CD1c-positive myeloid dendritic cell (primary cell): ENCODE measurements around the gene ITPKB.
A peak's percentile ranks its signal among the peaks of the same experiment; 100 is the strongest.
"Not testable (repeated sequence)": the region's sequence is repeated elsewhere in the genome, so short reads cannot be mapped to it uniquely, and the experiment has no call there.

Source experiments
- DNase-seq: peaks from one replicate; pipeline ENCODE4 v3.0.0-alpha.2; 2016; ENCODE audit errors: extremely low spot score

Gene ITPKB

GRCh38 chr1:226730836-226731235 lies 8.2 kb downstream of the ITPKB start:
- DNase-seq: no peak

DNA sequence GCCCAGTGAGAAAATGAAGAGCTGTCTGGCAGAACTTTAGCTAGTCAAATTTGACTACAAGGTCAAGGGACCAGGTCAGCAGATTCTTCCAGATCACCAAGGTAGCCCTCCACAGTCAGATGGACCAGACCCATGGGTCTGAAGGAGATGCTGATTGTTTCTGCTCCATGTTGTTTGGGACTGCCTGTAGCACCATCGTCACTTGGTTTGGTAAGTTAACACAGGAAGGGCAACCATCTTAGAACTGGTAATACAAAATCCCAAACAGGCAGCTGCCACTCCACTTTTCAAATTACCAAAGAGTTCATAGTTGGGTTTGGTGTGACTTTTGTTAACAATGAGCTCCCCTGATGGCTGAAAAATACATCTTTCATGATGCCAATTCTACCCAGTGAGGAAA lies 9.0 kb downstream of the ITPKB start:
- DNase-seq: no peak

- DNase-seq: no peak
Measured at GRCh38 chr1:226728448-226728847, 10.6 kb downstream of the ITPKB start.

DNA sequence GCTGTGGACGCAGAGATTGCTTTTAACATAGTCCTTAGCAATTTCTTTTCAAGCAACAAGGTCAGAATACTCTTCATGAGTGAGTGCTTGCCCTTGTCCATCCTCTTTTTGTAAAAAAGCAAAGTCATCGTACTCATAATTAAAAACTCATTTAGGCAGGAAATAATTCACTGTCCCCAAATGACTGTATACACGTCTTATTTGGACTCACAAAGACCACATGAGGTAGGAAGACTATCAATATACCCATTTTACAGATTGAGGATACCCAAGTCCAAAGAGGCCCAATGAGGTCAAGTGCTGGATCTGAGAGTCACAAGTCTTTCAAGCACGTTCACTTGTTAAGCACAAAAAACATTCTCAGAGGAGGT lies 13.2 kb downstream of the ITPKB start:
- no peak for DNase-seq

DNA sequence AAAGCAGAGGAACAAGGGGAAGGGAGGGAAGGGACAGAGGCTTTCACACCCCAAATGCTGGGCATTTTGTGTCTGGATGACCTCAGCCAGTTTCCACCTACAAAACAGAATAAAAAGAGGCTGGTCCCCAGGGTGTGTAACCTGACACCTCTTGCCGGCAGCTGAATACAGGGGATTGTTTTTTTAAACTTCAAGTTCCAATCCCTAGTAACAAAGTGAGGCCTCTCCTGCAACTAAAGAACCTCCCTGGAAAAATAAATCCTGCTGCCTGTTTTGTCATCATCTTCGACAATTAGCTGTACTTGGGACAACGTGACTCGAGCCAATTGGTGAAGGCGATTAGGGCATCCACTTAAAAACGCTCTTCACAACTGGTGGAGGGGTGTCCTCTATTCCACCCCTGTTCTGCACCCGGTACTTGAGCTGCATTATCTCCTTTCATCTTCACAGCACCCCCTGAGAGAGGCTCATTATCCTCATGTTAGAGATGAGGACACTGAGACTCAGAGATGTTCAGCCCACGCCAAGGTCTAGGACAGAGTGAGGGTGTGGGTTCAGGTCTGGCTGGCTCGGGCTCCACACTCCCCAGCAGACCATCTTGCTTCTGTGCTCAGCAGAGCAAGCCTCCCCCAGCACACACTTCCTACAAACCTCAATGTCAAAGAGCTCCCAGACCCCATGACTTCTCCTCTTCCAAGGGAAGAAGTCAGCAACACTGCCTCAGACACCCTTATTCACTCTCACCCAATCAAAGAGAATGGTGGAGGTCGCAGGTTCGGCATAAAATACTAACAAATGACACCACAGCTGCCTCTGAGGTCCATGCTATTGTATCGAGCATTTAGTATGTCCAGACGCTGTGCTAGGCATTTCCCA lies 15.2 kb downstream of the ITPKB start:
- DNase-seq: no peak

DNA sequence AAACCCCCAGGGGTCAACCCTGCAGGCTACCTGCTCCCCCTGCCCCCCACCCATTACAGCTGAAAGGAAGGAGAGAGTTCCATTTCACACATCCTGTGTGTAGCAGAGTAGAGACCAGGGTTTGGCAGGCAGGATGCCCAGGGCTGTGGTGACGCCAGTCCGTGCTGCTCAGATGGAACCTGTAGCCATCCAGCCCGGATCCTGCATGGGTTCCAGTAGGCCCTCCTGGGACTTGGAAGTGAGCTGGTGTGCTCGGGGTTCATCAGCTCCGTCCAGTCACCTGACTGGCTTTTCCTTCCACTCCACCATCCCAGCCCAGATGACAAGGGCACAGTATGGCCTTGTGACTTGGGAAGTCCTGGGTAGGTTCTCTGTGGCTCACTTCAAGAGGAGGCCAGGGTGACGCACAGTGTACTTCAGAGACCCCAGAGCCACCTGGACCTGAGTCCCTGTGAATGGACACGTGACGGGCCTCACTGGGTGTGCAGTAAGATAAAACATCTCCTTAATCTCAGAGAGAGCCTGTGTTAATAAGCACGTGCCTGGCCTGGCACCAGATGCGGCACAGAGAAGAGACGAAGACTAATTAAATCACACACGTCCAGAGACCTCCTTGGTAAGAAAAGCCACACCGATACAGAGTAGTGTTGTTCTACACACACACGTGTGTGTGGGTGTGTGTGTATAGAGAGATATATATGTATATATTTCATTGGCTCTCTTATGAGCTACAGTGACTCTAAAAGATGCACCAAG lies 16.0 kb downstream of the ITPKB start:
- DNase-seq: no peak

GRCh38 chr1:226722240-226722900 lies 16.7 kb downstream of the ITPKB start:
- DNase-seq: no peak

DNA sequence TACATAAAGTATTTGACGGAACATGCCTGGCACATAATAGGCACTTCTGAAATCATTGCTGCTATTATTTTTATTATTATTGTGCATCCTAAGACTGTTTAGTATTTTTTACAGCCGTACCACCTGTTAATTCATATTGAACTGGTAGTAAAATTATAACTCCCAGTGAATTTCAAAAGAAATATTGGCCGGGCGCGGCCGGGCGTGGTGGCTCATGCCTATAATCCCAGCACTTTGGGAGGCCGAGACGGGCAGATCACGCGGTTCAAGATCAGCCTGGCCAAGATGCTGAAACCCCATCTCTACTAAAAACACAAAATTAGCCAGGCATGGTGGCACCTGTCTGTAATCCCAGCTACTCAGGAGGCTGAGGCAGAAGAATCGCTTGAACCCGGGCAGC lies 18.5 kb downstream of the ITPKB start:
- DNase-seq: not testable (repeated sequence)

GRCh38 chr1:226719596-226720387 lies 19.3 kb downstream of the ITPKB start:
- no peak for DNase-seq

DNA sequence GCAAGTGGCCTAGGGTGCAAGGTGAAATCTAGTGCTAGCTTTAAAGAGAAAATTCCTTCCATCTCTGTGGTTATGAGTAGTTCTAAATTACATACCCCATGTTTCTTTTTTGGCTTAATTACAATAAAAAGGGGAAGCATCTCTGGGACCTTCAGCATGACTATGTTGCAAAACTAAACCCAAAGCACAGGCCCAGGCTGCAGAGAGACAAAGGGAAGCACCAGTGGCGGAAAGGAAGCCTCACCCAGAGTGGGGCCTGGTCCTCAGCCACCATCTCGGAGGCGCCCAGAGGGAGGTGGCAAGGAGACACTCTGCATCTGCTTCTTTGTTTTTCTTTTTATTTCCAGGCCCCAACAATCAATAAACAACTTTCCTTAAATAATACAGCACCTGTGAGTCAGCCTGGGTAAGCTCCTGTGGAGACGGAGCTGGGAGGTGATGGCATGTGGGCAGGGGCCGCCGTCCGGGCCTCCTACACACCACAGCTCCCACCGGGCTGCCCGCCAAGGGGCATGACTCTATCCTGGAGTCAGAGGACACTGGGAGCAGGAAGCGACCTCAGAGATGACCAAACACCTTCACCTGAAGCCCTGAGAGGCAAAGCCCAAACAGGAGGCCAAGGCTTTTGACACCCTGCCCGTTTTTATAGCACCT lies 21.7 kb downstream of the ITPKB start:
- peak; percentile 74 for DNase-seq

GRCh38 chr1:226716577-226716976 lies 22.5 kb downstream of the ITPKB start:
- DNase-seq: no peak

DNA sequence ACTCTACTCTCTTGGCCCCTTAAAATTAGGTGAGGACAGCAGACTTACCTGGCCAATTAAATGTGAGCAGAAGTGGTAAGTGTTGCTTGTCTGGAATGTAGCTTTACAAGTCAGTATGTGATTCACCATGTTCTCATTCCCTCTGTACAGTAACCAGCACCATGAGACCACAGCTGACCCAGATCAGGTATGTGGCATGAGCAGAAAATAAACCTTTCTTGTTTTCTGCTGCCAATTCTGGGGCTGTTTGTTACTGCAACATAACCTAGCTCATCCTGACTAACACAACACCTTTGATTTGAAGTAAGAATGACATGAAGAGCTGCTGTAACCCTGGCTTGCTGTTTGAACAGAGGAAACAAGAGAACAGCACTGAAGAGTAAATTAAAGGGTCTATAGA lies 24.9 kb downstream of the ITPKB start:
- DNase-seq: no peak

- no peak for DNase-seq
Measured at GRCh38 chr1:226712742-226713419, 26.2 kb downstream of the ITPKB start.

- no peak for DNase-seq
Measured at GRCh38 chr1:226711976-226712741, 26.9 kb downstream of the ITPKB start.

DNA sequence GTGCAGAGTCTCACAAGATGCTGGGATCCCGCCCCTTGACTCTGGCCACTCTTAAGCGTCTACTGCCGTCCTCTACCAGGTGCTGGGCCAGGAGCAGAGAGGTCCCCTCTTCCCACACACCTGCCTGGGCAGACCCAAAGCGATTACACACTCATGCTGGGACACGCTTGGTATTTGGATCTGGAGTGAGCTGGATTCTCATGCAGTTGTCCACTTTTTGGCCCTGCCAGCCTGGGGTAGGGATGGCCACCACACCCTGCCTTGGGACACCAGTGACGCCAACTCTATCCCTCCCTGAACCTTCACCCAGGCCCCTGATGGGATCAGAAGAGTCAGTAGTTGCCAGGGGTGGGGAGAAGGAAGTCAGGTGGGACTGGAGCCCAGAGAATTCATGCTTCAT lies 28.6 kb downstream of the ITPKB start:
- no peak for DNase-seq

DNA sequence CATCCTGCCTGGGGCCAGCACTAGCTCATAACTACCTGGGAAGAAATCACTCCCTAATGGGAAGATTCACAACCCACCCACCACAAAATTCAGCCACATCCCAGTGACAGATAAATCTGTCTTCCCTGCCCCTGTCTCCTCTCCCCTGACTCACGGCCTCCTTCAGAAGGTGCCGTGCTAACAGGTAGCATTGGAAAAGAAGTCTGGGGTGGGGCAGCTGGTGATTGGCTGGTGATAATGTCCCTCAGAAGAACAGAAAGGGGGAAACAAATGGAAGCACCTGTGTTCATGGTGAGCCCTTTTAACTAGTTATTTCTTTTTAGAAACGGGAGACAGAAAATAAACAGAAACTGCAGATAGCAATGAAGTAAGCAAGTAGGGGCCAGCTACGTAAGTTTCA lies 29.1 kb downstream of the ITPKB start:
- no peak for DNase-seq

DNA sequence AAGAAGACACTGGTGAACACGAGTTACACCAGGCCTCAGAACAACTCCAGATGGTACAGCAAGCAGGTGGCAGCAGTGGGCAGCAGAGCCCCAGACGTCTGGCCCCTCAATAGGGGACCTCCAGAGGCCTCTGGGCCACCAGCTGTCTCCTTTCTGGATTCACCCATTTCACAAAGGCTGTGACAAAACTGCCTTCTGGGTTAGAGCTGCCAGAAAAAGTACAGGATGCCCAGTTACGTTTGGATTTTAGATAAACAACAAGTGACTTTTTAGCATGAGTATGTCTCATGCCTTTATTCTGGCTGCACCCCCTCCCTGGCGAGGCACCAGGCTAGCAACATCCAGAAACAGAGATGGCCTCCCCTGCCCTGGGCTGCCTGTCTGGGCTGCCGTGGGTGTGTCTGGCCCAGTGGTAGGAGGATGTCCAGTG lies 30.1 kb downstream of the ITPKB start:
- DNase-seq: no peak

DNA sequence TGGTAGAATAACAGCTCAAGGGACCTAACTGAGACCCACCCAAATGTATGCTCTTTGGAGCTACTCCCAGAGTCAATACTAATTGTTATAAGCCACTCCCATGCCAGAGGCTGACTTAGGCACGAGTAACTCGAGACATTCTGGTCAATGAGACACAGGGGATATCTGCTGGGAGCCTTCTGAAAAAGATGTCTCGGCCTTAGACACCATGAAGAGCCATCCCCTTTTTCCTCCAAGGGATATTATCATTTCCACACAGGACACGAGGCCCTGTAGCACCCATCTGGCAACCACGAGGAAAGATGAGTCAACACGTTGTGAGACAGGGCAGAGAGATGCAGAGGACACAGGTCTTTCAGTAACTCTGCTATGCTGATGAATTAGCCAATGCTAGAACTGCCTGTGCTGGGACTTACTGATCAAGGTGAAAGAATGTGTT lies 30.7 kb downstream of the ITPKB start:
- DNase-seq: peak; percentile 23

DNA sequence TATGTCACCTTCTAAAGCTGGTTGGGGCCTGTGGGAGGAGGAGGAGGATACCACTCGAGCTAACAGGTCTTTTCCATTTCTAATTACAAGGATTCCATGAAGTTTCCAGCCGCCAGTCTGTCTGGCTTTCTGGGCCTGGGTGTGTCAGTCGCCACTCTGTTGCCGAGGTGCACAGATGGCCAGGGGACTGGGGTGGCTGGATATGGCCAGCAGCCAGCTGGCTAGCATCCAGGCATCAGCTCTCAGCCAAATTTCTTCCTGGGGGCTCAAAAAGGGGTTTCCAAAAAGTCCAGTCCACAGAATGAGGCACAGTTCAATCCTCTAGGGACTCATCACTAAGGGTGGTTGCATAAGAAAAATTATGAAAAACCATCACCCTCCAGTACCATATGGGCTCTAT lies 32.4 kb downstream of the ITPKB start:
- DNase-seq: no peak
